Astrocyte of the hippocampus (primary cell): ENCODE measurements around the gene COX7A2.

Experiments used
- DNase-seq: peaks from one replicate; pipeline ENCODE4 v3.0.0; 2011; ENCODE audit warnings: low read depth, low spot score

Gene COX7A2, protein sequence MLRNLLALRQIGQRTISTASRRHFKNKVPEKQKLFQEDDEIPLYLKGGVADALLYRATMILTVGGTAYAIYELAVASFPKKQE

DNA sequence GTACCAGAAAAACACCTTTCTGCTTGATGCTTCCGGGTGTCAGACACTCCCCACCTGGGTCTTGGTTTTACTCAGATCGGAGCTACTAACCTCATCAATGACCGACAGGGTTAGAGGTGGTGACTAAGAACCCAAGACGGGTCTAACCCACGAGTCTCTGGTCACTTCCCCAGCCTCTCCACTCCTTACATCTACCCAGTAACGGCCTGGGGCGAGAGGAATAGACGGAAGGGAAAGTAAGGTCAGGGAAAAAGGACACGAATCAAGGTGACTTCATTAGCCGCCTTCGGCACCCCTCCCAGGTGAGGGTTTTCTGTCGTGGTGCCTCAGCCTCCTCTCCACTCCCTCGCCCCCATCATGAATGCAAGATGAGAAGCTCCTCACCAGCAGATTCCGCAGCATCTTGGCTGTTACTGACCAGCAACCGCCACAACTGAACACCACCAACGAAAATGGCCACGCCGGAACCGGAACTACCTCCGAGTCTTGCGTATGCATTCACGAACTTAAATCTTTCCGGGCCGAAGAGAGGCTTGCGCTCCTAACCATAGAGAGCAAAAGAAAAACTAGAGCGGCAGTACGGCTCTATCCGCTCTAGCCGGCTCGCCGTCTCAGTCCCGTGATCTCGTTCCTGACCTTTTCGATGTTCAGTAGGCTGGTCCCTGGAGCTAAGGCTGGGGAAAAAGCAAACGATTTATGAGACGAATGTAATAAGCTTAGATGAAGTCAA lies at the start of gene COX7A2:
TSS of gene COX7A2 (minus strand) at position 469 of the 730 bp plus-strand sequence. CDS start at position 402, 67 bp downstream.
- peak; percentile 98 for DNase-seq

DNA sequence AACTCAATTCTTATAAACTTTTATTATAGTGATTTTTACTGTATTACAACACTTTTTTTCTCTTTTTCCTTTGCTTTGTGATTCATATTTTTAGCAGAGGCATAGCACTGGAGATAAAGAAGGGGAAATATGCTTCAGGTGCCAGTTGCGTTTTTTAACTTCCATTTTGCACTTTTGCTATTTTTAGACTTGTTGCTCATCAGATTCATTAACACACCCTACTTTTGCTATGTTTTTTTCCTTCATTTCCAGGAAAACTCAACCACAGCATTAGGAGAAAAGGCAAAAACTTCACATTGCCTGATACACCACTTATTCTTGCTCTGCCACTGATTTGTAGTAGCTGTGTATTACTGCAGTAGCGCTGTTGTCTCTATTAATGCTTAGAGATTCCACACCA lies 49.0 kb upstream of the COX7A2 start:
- DNase-seq = no peak

DNA sequence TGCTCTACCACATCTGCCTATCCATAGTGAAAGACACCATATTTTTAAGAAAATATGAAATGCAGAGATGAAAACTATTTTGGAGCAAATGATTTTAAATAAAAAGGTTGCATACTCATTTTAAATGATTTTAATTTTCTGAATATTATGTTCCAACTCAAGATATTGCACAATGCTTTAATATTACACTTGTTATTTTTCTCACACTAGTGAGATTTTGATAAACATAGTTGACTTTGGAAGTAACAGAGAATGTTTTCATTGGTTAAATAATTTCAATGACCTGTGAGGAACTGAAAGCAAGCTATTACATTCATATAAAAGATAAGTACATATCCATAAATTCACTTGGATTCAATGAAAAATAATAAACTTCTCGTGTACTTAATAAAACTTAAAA lies 48.1 kb upstream of the COX7A2 start:
- DNase-seq = no peak

DNA sequence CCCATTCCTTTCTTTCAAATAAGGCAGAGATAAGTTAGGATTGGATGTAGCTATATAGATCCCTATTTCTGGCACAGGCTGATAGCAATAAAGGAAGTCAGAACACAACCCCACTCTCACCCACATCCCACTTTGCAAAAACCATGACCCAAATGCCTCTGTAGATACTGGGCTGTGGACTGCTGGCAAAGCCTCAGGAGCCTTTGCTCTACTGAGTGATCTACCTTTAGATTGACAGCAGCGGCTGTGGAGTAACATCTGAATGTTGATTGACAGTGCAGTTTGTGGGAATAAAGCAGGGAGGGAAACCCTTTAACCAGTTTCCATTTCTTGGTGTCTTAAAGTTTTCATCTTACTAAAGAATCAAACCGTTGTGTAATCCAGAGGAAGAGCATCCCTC lies 47.7 kb upstream of the COX7A2 start:
- DNase-seq = no peak

DNA sequence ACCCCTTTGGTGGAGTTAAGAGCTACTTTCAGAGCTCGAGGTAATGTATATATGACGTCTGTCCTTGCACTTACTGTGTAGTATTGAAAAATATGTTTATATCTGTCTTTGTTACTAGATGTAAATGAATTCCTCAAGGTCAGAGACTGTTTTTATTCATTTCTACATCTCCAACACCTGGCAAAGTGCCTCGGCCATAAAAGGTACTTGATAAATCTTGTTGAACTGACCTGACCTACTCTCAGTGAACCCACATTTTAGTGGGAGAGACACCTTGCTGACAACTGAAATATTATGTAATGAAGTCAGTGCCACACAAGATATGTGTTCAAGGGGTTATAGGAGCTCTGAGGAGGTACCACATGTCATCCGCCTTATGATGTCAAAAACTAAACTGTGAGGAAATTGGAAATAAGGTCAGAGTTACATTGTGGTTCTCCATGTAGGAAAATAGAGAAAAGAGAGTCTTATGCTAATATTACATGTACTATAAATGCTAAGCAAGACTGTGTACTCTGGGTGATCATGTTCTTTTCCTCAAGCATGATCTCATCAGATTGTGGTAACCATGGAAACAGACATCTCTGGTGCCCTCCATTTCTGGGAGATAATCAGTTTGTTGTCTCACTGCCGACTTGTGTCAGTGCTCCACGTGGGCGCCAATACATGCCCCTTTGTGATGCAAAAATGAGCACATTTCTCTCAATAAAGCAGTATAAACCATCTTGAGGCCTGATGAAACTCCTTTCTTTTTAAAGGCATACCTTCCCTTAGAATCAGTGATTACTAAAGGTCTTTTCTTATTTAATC lies 46.7 kb upstream of the COX7A2 start:
- DNase-seq = peak; percentile 36

DNA sequence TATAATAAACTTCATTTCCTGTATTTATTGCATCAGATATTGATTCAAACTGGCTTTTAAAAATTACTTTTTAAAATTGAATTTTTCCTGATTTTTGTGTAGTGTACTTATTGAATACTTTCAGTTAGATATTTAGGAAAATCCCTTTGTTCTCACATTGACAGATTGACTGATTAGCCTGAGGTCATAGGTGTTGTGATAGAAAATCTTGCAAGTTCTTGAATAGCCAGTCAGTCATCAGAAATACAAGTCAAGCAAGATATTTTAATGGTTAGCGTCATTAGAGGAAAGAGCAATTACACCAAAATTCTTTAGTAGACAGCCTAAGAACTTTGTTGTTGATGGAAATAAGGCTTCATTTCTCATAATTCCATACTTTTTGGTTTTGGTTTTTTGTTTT lies 44.4 kb upstream of the COX7A2 start:
- no peak for DNase-seq

DNA sequence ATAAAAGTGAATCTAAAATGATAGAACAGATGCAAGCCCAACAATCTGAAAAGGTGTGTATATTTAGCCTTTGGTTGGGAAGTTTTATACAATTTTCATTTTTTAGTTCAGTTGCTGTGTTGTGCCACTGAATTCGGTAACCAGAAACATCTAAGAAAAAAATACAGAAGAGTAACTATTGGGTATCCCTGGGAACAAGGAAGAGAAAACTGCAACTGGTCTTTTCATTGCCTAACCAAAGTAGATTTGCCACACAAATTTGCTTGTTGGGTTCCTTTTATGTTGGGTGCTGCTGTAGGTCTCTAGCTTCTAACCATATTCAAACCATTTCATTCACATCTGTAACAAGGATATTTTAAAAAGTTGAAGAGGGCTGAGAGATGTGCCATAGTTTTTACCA lies 43.8 kb upstream of the COX7A2 start:
- no peak for DNase-seq

DNA sequence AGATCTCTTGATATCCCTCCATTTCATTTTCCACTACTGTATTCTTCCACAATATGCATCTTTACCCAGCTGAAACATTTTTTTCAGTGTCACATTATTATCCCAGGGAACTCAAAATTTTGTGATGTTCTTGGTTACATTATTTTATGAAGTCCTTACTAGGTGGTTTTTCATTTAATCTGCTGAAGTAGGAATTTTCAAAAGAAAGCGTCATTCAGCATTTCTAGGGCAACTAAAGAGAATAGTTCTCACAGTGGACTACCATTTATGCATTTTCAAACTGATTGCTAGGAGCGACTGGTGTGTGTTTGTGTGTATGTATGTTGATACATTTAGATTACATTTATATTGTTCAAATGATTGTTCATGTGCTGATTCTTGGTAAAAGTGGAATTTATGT lies 43.4 kb upstream of the COX7A2 start:
- DNase-seq = no peak

DNA sequence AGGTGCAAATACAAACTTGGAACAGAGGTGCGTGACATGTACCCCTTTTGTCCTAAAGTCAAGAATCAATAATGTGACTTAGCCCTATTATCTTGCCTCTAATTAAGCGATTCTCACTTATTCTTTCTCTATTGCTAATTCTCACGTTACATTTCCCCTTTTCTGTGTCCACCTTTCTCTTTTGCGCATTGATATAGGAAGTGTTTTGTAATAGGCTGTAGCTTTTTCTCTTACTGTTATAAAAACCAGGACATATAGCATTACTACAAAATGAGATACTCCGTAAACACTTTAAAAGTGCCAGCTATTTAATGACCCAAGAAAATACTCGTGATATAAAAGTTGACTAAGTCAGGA lies 41.7 kb upstream of the COX7A2 start:
- peak; percentile 26 for DNase-seq

DNA sequence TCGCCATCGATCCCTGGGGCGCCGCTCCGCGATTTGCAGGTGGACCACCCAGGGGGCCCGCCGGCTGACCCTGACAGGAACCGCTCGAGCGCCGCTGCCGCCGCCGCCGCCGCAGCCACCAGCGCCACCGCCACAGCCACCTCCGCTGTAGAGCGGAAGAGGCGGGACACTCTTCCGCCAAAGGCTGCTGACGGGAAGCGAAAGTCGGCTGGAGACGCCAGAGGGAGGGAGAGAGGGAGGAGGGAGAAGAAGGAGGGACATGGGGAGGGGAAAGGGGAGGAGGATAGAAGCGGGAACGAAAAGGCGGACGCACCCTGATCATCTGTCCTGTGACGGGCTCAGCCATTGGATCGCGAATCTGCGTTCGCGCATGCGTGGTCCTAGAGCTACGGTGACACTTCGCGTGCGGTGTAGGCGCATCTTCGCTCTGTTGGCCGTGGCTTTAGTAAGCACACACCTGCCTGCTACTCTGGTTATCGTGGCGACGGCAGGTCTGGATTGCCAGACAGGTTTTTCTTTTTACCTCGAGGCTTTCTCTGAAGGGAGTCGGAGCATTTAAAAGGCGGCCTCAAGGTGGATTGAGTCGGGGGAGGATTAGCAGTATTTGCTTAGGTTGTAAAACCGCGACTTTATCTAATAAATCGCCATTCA lies 41.2 kb upstream of the COX7A2 start, which contains the start of gene TMEM30A:
TSS of gene TMEM30A (minus strand) at position 161 of the 651 bp plus-strand sequence. CDS start at position 7, 154 bp downstream.
- DNase-seq = peak; percentile 99

DNA sequence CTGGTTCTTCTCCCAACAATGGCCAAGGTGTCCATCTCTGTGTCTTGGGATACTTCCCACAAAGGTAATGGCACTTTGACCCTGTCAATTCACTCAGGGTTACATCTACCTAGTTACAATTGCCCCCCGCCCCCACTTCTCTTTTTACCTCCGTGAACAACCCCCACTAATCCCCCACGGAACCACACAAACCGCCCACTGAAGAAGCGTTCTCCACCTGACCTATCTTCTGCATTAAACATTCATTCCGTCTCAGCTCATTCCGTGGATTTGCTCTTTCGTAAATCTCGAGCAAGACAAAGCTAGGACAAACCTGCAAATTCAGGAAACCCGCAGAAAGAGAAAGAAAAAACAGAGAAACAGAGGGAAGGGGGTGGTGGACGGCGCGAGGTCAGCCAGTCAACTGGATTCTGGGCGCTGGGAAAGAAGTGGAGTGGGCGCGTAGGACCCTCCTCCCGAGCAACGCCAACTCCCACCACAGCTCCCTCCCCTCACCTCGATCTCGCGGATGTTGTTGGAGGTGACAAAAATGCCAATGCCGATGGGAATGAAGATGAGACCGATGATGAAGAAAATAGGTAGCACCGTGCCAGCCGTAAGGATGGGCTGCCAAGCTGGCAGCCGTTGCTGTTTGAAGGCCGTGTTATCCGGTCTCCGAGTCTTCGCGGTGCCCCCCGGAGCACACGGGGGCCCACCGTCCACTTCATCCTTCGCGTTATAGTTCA lies 40.5 kb upstream of the COX7A2 start:
- DNase-seq = peak; percentile 69

DNA sequence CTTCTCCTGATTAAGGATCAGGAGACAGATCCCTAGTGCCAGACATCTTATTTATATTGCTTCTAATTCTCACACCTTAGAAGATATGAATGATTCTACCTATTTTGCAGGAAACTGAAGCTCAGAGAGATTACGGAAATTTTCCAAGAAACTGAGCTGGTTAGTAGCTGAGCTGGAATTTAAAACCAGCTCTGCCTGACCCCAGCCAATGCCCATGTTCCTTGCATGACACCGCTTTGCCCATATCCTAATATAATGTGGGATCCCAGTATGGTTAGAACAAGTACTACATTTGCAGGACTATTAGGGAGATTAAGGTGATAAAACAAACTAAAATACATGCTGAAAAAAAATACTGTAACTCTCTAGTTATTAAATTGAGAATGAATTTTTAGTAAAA lies 39.1 kb upstream of the COX7A2 start:
- DNase-seq = no peak

DNA sequence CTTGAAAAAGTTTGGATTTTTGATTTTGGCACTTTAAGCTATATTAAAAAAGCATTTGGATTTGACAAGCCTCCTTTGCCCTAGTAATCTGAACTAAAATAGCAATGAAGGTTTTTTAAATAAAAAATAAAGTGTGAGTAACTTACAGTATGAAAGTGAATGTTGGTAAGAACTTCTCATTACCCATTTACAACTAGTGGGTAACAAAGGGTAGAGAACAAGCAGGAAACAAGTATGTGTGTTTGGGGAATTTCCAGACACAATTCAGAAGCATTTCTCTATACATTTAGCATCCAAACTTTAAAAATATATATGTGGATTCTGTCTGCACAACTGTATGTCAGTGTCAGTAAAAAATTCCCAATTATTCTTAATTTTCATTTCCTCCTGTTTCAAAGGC lies 38.1 kb upstream of the COX7A2 start:
- DNase-seq = no peak

DNA sequence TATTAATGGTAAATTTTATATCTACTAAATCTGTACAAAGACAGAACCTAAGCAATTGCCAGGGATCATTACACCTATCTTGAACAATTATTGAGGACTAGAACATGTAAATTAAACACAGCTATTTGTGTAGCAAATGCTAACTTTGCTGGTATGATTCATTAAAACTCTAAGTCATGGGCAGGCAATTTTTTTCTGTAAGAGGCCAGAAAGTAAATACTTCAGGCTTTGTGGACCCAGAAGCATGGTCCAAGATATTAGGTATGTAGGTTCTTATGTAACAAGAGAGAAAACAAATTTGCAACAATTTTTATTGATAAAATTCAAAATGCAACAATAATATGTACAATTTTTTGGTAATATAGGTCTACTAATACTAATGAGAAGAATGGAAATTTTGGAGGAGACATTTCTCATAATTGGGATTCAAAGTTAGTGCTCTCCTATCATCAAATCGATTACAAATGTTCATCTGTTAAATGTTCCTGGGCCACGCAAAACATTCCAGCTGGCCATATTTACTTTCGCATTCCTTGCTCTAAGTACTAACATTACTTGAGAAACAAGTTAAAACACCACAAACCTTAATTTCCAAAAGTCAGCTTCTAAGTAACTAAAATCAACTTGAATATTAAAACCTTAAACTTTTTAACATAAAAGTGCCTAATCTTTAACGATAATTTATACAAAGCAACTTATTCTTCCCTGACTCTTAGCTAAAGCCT lies 36.7 kb upstream of the COX7A2 start:
- DNase-seq = peak; percentile 28

DNA sequence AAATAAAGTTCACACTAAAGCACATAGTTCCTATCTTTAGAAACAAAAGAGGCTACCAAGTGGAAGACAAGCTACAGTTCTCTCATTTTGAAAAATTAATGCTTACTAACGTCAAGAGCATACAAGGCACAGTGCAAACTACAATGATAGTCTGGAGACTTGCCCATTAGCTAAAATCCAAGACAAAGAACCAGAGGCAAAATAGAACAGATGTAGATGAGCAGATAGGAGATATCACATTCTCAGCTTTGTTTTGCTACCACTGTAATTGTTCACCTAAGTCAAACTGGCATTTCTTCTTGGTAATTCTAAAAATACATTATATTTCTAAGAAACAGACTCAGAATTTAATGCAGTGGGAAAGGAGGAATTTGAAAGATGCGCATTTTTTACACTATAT lies 35.8 kb upstream of the COX7A2 start:
- DNase-seq = no peak

DNA sequence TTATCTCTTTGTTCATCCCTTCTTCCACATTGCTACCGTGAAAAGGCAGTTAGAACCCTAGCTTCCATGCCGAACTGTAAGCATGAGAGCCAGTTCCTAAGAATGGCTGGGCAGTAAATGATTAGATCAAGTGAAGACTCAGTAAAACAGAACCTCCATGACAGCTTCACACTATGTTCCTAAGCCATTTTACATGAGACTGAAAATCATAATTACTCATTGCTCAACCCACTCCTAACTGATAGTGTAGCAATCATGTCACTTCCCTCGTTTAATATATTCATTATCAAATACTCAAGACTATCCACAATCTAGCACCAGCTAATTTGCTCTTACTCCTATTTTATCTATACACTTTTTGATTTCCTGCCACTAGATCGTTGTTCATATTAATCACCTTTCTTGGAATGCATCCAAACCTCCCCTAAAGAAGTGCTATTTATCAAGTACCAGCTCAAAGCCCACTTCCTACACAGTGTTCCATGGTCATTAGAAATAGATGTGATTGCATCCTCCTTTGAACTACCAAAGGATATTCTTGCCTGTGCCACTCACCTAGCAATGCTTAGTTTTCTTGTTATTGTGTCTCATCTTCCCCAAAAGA lies 35.0 kb upstream of the COX7A2 start:
- DNase-seq = no peak

DNA sequence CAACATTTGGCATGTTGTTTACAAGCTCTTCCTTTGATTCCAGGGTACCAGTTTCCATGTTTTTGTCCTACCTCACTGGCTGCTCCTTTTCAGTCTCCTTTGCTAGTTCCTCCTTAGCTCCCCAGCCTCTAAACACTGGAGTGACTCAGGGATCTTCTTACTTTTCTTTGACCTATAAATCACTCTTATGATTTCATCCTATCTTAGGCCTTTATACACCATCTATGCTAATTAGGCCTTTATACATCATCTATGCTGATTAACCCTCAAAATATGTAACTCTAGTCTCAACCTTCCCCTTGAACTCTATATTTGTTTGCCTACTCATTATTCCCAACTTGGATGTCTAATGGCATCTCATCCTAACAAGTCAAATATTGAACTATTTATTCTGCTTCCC lies 31.5 kb upstream of the COX7A2 start:
- DNase-seq = peak; percentile 51

DNA sequence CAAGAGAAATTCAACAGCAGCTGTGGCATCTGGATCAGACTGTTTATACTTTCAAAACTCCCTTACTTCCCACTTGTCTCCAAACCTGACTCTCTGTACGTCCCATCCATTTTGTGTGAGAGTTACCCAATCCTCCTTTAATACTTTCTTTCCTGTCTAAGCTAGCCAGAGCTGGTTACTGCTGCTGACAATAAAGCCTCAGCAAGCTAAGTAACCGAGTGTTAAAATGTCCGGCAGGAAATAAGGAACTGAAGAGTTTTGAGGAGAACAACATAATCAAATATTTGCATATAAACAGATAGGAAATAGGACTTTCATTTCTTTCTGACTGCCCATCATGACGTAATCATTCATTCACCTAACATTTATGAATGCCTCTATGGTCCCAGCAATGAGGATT lies 29.4 kb upstream of the COX7A2 start:
- no peak for DNase-seq

DNA sequence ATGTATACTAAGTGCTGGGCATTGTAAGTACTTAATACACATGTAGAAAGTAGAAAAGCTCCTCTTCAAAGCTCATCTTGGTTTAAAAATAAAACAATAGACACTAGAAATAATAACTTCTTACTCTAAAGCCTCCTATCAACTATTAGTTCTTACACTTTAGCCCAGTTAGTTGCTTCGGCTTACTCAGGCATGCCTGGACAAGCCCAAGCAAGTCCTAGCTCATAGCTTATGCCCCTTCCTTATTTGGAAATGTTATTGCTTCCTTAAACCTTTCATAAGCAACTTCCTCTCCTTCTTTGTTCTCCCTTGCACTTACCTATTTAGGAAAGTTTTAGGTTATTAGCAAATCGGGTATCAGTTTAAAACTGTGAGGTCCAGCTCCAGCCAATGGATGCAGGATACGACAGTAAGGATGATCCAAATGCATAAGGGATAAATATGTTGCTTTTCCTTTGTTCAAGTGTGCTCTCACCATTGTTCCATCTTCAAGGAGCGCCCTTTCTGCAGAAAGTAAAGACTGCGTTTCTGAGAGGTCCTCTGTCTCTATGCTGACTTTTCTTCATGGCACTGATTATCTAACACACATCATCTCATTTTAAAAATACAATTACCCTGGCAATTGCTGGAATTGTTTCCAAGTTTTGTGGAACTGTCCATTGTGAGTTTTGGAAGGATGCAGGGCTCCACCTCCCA lies 28.7 kb upstream of the COX7A2 start:
- no peak for DNase-seq

DNA sequence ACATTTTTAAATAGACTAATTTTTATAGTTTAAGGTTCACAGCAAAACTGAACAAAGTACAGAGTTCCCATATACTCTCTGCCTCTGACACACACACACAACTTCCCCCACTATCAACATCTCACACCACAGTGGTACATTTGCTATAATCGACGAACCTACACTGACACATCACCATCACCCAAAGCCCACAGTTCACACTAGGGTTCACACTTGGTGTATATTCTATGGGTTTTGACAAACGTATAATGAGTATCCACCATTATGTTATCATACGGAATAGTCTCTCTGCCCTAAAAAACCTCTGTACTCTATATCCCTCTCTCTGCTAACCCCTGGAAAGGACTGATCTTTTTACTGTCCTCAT lies 25.4 kb upstream of the COX7A2 start:
- DNase-seq = no peak
